Stimulated activated CD4-positive, alpha-beta T cell treated with anti-CD3 and anti-CD28 coated beads, Interleukin-1b, Interleukin-23, amount 100 ng/mL, for 4 hours (primary cell): ENCODE data around the gene SH3BGRL2.
"Not testable (repeated sequence)": the region's sequence is repeated elsewhere in the genome, so short reads cannot be mapped to it uniquely, and the experiment has no call there.

Experiments used
- DNase-seq, 2 donors: peaks; one replicate each; pipeline ENCODE4 v3.0.0-alpha.2; 2020; ENCODE audit warnings: low read depth in 2 of 2

The SH3BGRL2 gene

GRCh38 chr6:79742030-79742429, 110.9 kb downstream of the SH3BGRL2 start:
- no peak for DNase-seq

DNA sequence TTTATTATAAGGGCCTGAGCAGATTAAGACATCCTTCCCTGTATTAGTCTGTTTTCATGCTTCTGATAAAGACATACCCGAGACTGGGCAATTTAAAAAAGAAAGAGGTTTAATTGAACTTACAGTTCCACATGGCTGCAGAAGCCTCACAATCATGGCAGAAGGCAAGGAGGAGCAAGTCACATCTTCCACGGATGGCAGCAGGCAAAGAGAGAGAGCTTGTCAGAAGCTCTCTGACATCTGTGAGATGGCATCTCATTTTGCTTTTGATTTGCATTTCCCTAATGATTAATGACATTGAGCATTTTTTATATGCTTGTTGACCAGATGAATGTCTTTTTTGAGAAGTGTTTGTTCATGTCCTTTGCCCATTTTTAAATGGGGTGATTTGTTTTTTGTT, 114.2 kb downstream of the SH3BGRL2 start:
- not testable (repeated sequence) for DNase-seq

DNA sequence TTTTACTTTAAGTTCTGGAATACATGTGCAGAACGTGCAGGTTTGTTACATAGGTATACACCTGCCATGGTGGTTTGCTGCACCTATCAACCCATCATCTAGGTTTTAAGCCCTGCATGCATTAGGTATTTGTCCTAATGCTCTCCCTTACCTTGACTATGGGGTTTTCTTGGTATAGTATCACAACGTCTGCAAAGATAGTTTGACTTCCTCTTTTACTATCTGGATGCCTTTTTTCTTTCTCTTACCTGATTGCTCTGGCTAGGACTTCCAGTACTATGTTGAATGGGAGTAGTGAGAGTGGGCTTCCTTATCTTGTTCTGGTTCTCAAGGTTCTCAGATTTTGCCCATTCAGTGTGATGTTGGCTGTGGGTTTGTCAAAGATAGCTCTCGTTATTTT, 115.2 kb downstream of the SH3BGRL2 start:
- not testable (repeated sequence) for DNase-seq

DNA sequence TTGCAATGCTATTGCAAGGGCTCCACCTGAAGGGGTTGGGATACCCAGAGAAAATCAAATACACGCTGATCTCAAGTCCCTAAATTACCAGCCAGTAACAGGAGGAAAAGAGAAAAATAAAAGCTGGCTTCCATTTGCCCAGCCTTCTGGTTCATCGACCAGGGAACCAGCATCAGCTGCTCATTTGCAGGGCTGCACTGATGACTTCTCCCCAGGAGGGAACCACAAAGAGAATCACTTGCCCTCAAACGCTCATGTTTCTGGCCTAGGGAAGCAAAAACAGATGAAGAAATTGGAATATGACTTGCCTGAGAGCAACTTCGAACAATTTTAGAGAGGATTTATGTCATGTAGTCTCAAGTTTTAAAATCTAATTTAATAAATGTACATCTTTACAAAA, 119.7 kb downstream of the SH3BGRL2 start:
- no peak for DNase-seq
